Smooth muscle cell of the brain vasculature (primary cell): ENCODE measurements around the gene CXorf49B.

ENCODE experiments used
- DNase-seq: peaks from one replicate; pipeline ENCODE4 v3.0.0-alpha.2; 2012; ENCODE audit warnings: low read depth, low spot score

CXorf49B gene

GRCh38 chrX:71815906-71816156, 52.7 kb downstream of the CXorf49B start:
- no peak for DNase-seq
